GM21723 (cell line): ENCODE results near the gene TKFC.
"Not testable (repeated sequence)": the region's sequence is repeated elsewhere in the genome, so short reads cannot be mapped to it uniquely, and the experiment has no call there.

ENCODE experiments used
- ATAC-seq: cut with Tn5 transposase; IDR thresholded peaks from one replicate; pipeline ENCODE4 v1.9.1; 2021; ENCODE audit warnings: mild to moderate bottlenecking, moderate library complexity; ENCODE audit not compliant: unreplicated experiment

Gene TKFC

GRCh38 chr11:61362542-61362875, 29.5 kb downstream of the TKFC start:
- ATAC-seq: no peak

GRCh38 chr11:61364012-61364675, 31.1 kb downstream of the TKFC start:
- ATAC-seq: no peak

- ATAC-seq: no peak
Observed at GRCh38 chr11:61367406-61367805, 34.4 kb downstream of the TKFC start.

GRCh38 chr11:61368646-61369045, 35.6 kb downstream of the TKFC start:
- no peak for ATAC-seq

- ATAC-seq: no peak
Observed at GRCh38 chr11:61369372-61370348, 36.6 kb downstream of the TKFC start.

GRCh38 chr11:61370349-61371005, 37.4 kb downstream of the TKFC start:
- no peak for ATAC-seq

- ATAC-seq: no peak
Observed at GRCh38 chr11:61372659-61373420, 39.8 kb downstream of the TKFC start.

GRCh38 chr11:61375761-61376108, 42.7 kb downstream of the TKFC start:
- ATAC-seq: no peak

GRCh38 chr11:61377461-61378160, 44.6 kb downstream of the TKFC start:
- no peak for ATAC-seq

- ATAC-seq: no peak
Observed at GRCh38 chr11:61378713-61379313, 45.8 kb downstream of the TKFC start.

- ATAC-seq: no peak
Observed at GRCh38 chr11:61380884-61381283, 47.9 kb downstream of the TKFC start.

GRCh38 chr11:61383859-61384258, 50.8 kb downstream of the TKFC start:
- ATAC-seq: not testable (repeated sequence)

GRCh38 chr11:61384271-61385242, 51.5 kb downstream of the TKFC start:
- ATAC-seq: no peak

- ATAC-seq: no peak
Observed at GRCh38 chr11:61390161-61390560, 57.1 kb downstream of the TKFC start.

- ATAC-seq: peak; percentile 34
Observed at GRCh38 chr11:61392981-61393595, 60.1 kb downstream of the TKFC start.
